ENCODE results near the gene KAT2A. TPM values are rescaled to one million over a fixed set of nuclear protein-coding genes. Genes with fewer than 3 reads are reported as not detected.
A peak's percentile ranks its signal among the peaks of the same experiment; 100 is the strongest.

Gene KAT2A
- 10 to 100 TPM; 13.8 to 31.1 (median 21.8) TPM for total RNA-seq

- WGBS, result 11% methylated on average over 26 of the region's 57 CpGs
- Histone ChIP-seq H3K36me3 (peaks cover 12 to 47% (median 33%) of the 10 kb centered on the region in 4 donors), H3K27ac (replicated peaks in 1 of 4) (peak within 1 kb of the TSS; percentile 52 to 63 (median 56)), H3K4me3 (peak within 1 kb of the TSS; percentile 68 to 89 (median 80)), H3K4me1 (peaks cover 23 to 52% (median 41%) of the 10 kb centered on the region in 4 donors), H3K9me3 (no peaks in the 10 kb centered on the region), H3K27me3 (no peaks in the 10 kb centered on the region)
- peak; percentile 84 to 92 for TF ChIP-seq POLR2AphosphoS5 (IDR thresholded peaks at IDR 0.05)
- TF ChIP-seq EP300 (IDR thresholded peaks at IDR 0.05), result no peak
- no peak for DNase-seq (ENCODE audit: extremely low spot score)
- intact Hi-C loops (cut with DNase I), result no loop called here
Observed at GRCh38 chr17:42120770-42121769, at the start of gene KAT2A. Gene KAT2A (minus strand): TSS chr17:42121367. CDS start chr17:42121304, 63 bp downstream.

- Histone ChIP-seq H3K27ac (replicated peaks in 1 of 4) (no peak overlapping the region), H3K4me3 (no peak overlapping the region), H3K27me3 (no peaks in the 10 kb centered on the region), H3K9me3 (no peaks in the 10 kb centered on the region), H3K36me3 (no peaks in the 10 kb centered on the region), H3K4me1 (no peaks in the 10 kb centered on the region)
- DNase-seq (ENCODE audit: extremely low spot score), result no peak
- WGBS, result 97% methylated on average over 28 of the region's 29 CpGs
- intact Hi-C loops (cut with DNase I), result no loop called here
- no peak for TF ChIP-seq CTCF (IDR thresholded peaks at IDR 0.05)
Observed at GRCh38 chr17:42169351-42169750, 48.2 kb upstream of the KAT2A start.

GRCh38 chr17:42167807-42168206, 46.6 kb upstream of the KAT2A start:
- H3K4me1 ChIP-seq, result no peaks in the 10 kb centered on the region
- no peak overlapping the region for H3K27ac ChIP-seq (replicated peaks in 1 of 4)
- intact Hi-C loops (cut with DNase I), result no loop called here
- H3K9me3 ChIP-seq, result no peaks in the 10 kb centered on the region
- H3K4me3 ChIP-seq, result no peak overlapping the region
- TF ChIP-seq CTCF (IDR thresholded peaks at IDR 0.05) (no peak), POLR2AphosphoS5 (IDR thresholded peaks at IDR 0.05) (no peak), EP300 (IDR thresholded peaks at IDR 0.05) (no peak), POLR2A (IDR thresholded peaks at IDR 0.05; ENCODE audit: low read depth) (no peak)
- no peaks in the 10 kb centered on the region for H3K36me3 ChIP-seq
- WGBS, result 94% methylated on average over 8 of the region's 8 CpGs
- no peak for DNase-seq (ENCODE audit: extremely low spot score)
- H3K27me3 ChIP-seq, result peaks cover 0 to 6% (median 0%) of the 10 kb centered on the region in 4 donors

GRCh38 chr17:42166196-42166763, 45.1 kb upstream of the KAT2A start:
- Histone ChIP-seq H3K9me3 (no peaks in the 10 kb centered on the region), H3K4me1 (no peaks in the 10 kb centered on the region), H3K27me3 (peaks cover 0 to 6% (median 0%) of the 10 kb centered on the region in 4 donors), H3K36me3 (no peaks in the 10 kb centered on the region), H3K4me3 (no peak overlapping the region), H3K27ac (replicated peaks in 1 of 4) (no peak overlapping the region)
- no peak for DNase-seq (ENCODE audit: extremely low spot score)
- WGBS, result 88% methylated on average over 16 of the region's 19 CpGs
- intact Hi-C loops (cut with DNase I), result no loop called here
- TF ChIP-seq POLR2AphosphoS5 (IDR thresholded peaks at IDR 0.05) (no peak), EP300 (IDR thresholded peaks at IDR 0.05) (no peak), CTCF (IDR thresholded peaks at IDR 0.05) (no peak), POLR2A (IDR thresholded peaks at IDR 0.05; ENCODE audit: low read depth) (no peak)

- Histone ChIP-seq H3K36me3 (no peaks in the 10 kb centered on the region), H3K4me1 (no peaks in the 10 kb centered on the region), H3K27me3 (peaks cover 0 to 6% (median 0%) of the 10 kb centered on the region in 4 donors), H3K27ac (replicated peaks in 1 of 4) (no peak overlapping the region), H3K4me3 (no peak overlapping the region), H3K9me3 (no peaks in the 10 kb centered on the region)
- WGBS, result 84% methylated on average over 6 of the region's 6 CpGs
- DNase-seq (ENCODE audit: extremely low spot score), result no peak
- intact Hi-C loops (cut with DNase I), result no loop called here
- TF ChIP-seq CTCF (IDR thresholded peaks at IDR 0.05) (no peak), POLR2AphosphoS5 (IDR thresholded peaks at IDR 0.05) (no peak)
Observed at GRCh38 chr17:42165751-42166150, 44.6 kb upstream of the KAT2A start.
